ENCODE data around the gene ZNF784.

Gene ZNF784

GRCh38 chr19:55617426-55617825, 6.9 kb downstream of the ZNF784 start:
- no peak for DNase-seq

- DNase-seq: no peak
Measured at GRCh38 chr19:55616395-55616875, 7.9 kb downstream of the ZNF784 start.

DNA sequence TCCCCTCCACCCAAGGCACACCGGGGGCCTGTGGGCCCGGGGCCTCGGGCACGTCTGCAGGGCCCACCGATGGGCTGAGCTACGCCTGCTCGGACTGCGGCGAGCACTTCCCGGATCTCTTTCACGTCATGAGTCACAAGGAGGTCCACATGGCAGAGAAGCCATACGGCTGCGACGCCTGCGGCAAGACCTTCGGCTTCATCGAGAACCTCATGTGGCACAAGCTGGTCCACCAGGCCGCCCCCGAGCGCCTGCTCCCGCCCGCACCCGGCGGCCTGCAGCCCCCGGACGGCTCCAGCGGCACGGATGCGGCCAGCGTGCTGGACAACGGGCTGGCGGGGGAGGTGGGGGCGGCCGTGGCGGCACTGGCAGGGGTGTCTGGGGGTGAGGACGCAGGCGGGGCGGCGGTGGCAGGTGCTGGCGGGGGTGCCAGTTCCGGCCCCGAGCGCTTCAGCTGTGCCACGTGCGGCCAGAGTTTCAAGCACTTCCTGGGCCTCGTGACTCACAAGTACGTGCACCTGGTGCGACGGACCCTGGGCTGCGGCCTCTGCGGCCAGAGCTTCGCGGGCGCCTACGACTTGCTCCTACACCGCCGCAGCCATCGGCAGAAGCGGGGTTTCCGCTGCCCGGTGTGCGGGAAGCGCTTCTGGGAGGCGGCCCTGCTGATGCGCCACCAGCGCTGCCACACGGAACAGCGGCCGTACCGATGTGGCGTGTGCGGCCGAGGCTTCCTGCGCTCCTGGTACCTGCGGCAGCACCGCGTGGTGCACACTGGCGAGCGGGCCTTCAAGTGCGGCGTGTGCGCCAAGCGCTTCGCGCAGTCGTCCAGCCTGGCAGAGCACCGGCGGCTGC, 8.6 kb downstream of the ZNF784 start:
- DNase-seq: no peak

DNA sequence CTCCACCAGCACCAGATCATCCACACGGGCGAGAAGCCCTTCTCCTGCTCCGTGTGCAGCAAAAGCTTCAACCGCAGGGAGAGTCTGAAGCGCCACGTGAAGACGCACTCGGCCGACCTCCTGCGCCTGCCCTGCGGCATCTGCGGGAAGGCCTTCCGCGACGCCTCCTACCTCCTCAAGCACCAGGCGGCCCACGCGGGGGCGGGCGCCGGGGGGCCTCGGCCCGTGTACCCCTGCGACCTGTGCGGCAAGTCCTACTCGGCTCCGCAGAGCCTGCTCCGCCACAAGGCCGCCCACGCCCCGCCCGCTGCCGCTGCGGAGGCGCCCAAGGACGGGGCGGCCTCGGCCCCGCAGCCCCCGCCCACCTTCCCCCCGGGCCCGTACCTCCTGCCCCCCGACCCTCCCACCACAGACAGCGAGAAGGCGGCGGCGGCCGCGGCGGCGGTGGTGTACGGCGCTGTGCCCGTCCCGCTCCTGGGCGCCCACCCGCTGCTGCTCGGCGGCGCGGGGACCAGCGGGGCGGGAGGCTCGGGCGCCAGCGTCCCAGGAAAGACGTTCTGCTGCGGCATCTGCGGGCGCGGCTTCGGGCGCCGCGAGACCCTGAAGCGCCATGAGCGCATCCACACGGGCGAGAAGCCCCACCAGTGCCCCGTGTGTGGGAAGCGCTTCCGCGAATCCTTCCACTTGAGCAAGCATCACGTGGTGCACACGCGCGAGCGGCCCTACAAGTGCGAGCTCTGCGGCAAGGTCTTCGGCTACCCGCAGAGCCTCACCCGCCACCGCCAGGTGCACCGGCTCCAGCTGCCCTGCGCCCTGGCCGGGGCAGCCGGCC, 9.4 kb downstream of the ZNF784 start:
- no peak for DNase-seq

DNA sequence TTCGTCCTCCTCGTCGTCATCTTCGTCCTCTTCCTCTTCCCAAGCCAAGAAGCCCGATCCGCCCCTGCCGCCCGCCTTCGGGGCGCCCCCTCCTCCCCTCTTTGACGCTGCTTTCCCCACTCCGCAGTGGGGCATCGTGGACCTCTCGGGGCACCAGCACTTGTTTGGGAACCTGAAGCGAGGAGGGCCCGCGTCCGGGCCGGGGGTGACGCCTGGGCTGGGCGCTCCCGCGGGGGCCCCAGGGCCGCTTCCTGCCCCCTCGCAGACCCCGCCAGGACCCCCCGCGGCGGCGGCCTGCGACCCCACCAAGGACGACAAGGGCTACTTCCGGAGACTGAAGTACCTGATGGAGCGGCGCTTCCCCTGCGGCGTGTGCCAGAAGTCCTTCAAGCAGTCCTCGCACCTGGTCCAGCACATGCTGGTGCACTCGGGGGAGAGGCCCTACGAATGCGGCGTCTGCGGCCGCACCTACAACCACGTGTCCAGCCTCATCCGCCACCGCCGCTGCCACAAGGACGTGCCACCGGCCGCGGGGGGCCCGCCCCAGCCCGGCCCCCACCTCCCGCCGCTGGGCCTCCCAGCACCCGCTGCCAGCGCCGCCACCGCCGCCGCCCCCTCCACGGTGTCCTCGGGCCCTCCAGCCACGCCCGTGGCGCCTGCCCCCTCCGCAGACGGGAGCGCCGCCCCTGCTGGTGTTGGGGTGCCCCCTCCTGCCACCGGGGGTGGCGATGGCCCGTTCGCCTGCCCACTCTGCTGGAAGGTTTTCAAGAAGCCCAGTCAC, 10.2 kb downstream of the ZNF784 start:
- DNase-seq: no peak

DNA sequence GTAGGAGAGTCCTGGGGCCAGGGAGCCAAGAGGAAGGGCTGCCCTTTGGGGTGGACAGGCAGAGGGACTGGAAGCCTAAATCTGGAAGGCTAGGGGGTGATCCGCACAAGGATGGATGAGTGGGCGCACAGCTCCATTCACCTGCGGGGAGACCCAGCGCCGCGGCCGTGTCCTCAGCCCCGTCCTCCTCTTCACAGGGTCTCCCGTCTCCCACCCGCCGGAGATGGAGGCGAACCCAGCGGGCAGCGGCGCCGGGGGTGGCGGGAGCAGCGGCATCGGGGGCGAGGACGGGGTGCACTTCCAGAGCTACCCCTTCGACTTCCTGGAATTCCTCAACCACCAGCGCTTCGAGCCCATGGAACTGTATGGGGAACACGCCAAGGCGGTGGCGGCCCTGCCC, 11.0 kb downstream of the ZNF784 start:
- DNase-seq: no peak

DNA sequence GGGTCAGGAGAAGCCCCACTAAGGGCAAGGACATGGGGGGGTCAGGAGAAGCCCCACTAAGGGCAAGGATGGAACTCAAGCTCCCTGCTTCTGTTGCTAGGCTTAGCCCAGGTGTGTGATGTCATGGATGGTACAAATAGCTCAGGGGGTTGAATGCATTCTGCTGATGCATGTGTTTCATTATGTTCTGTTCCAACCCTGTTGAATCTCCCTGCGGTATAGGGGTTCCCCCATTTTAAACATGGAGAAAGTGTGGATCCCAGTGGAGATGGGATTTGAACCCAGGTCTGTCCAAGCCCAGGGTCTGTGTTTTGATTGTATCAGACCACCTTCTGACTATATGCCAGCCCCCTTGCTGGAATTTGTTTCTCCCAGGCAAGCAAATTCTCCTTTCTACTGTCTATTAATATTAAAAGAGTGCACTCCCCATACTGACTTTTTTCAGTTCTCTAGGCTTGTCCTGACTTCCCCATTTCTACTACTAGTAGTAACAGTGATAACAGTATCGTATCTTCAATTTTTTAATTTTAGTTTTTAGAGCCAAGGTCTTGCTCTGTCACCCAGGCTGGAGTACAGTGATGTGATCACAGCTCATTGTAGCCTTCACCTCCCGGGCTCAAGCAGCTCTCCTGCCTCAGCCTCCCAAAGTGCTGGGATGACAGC, 12.3 kb downstream of the ZNF784 start:
- no peak for DNase-seq

DNA sequence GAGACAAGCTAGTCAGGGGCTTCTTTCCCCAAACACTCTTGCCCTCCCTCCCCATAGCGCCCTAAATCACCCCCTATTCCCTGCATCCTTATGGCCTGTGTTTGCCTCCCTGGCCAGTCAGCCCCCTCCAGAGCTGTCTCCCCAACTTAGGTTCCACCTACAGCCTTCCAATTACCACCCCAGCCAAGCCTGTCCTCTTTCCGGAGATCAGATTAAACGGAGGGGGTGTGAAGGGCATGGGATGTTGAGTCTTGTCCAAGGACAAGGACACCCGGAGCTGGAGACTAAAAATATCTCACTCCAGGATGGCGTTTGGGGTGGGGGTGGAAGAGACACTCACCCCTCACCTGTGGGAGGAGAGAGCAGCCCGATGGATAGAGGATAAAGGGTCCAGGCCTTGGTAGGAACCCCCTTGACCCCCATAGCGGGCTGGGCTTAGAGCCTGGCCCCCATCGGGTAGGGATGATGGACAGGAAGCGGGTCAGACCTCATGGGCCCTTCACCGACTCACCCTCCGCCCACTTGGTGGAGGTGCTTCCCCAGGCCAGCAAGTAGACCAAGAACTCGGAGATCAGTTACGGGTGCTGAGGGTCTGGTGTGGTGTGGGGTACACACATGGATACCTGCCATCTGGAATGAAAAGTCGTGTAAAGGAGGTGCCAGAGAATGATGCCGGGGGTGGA, 12.9 kb downstream of the ZNF784 start:
- no peak for DNase-seq

DNA sequence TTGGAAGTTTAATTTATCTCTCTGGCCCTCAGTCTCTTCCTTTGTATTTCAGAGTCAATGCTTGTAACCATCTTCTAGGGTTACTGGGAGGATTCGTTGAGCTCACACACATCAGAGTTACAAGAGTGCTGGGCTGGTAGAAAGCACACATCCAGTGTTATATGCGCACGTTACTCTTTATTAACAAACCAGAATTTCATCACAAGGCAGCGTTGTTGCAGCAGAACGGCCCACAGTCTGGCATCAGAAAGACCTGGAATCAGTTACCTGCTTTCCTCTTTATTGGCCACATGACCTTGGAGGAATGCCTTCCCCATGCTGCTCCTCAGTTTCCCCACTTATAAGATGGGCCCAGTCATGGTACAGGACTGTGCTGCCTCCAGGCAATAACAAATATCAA, 15.0 kb downstream of the ZNF784 start:
- DNase-seq: no peak

GRCh38 chr19:55606817-55607216, 17.5 kb downstream of the ZNF784 start:
- no peak for DNase-seq

- DNase-seq: no peak
Measured at GRCh38 chr19:55606471-55606787, 17.9 kb downstream of the ZNF784 start.

GRCh38 chr19:55605637-55606470, 18.5 kb downstream of the ZNF784 start, which contains the start of gene ZNF865:
Gene ZNF865 (plus strand): TSS chr19:55605647. CDS start chr19:55613619, 7,972 bp downstream.
- DNase-seq: peak; percentile 93

GRCh38 chr19:55605207-55605636, 19.1 kb downstream of the ZNF784 start:
- DNase-seq: peak; percentile 99

DNA sequence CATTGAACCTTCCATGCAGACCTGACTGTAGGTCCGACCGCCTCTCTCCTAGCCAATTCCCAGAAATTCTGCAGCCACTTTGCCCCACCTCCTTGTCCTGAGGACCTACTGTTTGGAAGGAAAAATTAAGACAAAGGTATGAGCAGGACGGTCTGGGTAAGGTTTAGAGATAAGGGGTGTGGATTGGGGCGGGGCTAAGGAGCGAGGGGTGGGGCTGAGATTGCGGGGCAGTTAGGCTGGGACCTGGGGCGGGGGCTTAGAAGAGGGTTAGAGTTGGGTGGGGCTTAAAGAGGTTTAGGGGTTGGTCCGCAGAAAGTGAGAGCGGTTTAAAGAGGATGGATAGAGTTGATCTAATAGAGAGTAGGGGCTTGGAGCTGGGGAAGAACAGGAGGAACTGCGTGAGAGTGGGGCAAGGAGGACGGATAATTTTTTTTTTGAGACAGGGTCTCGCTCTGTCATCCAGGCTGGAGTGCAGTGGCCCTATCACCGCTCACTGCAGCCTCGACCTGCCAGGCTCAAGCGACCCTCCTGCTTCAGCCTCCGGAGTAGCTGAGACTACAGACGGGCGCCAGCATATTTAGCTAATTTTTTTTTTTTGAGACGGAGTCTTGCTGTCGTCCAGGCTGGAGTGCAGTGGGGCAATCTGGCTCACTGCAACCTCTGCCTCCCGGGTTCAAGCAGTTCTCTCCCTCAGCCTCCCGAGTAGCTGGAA, 20.6 kb downstream of the ZNF784 start:
- no peak for DNase-seq

GRCh38 chr19:55603115-55603514, 21.3 kb downstream of the ZNF784 start:
- DNase-seq: no peak

- DNase-seq: no peak
Measured at GRCh38 chr19:55602104-55603001, 22.0 kb downstream of the ZNF784 start.

- no peak for DNase-seq
Measured at GRCh38 chr19:55601084-55601483, 23.3 kb downstream of the ZNF784 start.

GRCh38 chr19:55600662-55601028, 23.7 kb downstream of the ZNF784 start:
- DNase-seq: no peak
